Activated CD4-positive, CD25-positive, alpha-beta regulatory T cell treated with anti-CD3 and anti-CD28 coated beads, Interleukin-2, amount 50 U/mL, for 72 hours (primary cell): Measurements from ENCODE around the gene SPHKAP.
"Not testable (repeated sequence)": the region's sequence is repeated elsewhere in the genome, so short reads cannot be mapped to it uniquely, and the experiment has no call there.

Experiments
- DNase-seq: peaks from one replicate; pipeline ENCODE4 v3.0.0; 2021

SPHKAP gene, protein sequence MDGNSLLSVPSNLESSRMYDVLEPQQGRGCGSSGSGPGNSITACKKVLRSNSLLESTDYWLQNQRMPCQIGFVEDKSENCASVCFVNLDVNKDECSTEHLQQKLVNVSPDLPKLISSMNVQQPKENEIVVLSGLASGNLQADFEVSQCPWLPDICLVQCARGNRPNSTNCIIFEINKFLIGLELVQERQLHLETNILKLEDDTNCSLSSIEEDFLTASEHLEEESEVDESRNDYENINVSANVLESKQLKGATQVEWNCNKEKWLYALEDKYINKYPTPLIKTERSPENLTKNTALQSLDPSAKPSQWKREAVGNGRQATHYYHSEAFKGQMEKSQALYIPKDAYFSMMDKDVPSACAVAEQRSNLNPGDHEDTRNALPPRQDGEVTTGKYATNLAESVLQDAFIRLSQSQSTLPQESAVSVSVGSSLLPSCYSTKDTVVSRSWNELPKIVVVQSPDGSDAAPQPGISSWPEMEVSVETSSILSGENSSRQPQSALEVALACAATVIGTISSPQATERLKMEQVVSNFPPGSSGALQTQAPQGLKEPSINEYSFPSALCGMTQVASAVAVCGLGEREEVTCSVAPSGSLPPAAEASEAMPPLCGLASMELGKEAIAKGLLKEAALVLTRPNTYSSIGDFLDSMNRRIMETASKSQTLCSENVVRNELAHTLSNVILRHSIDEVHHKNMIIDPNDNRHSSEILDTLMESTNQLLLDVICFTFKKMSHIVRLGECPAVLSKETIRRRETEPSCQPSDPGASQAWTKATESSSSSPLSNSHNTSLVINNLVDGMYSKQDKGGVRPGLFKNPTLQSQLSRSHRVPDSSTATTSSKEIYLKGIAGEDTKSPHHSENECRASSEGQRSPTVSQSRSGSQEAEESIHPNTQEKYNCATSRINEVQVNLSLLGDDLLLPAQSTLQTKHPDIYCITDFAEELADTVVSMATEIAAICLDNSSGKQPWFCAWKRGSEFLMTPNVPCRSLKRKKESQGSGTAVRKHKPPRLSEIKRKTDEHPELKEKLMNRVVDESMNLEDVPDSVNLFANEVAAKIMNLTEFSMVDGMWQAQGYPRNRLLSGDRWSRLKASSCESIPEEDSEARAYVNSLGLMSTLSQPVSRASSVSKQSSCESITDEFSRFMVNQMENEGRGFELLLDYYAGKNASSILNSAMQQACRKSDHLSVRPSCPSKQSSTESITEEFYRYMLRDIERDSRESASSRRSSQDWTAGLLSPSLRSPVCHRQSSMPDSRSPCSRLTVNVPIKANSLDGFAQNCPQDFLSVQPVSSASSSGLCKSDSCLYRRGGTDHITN (N-terminal part only)

DNA sequence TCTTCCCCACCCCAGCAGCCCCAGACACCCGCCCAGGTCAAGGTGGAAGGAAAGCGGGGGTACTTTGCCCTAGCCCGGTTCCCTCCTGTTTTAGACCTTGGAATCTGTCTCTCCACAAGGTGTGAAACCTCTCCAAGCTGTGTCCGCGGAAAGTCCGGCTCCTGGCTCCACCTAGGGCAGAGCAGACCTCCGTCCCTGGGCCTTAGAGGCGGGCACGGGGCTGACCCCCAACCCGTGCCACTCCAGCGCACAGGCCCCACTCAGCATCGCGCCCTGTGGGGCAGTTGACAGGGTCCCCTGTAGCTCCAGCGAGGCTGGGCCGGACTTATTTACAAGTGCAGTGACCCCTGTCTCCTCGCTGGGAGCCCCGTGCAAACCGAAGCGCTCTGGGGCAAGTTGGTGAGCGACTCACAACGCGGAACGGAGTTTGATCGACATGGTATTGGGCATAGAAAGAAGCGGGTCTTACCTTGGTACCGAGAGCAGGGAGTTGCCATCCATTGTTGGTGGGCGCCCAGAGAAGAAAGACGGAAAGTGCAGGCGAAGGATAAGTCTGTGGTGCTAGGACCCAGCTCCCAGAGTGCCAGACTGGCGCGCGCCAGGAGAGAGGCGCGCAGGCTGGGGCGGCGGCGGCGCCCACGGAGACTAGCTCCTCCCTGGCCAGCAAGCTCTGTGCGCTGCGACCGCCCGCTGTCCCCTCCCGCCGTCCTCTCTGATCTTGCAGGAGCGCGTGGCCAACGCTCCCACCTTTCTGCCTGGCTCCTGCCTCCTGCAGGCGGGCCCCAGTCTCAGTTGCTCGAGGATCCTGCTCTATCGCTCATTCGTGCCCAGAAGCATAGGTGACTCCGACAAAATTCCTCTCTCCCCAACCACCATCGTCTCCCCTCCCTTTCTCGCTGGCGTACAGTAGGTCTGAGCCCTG, at the start of gene SPHKAP:
TSS of gene SPHKAP (minus strand) at position 590 of the 922 bp plus-strand sequence. CDS start at position 501, 89 bp downstream.
- DNase-seq = no peak

GRCh38 chr2:228227466-228227865, 46.0 kb upstream of the SPHKAP start:
- DNase-seq = no peak

GRCh38 chr2:228224410-228224809, 42.9 kb upstream of the SPHKAP start:
- DNase-seq = no peak

GRCh38 chr2:228218593-228218992, 37.1 kb upstream of the SPHKAP start:
- not testable (repeated sequence) for DNase-seq

- DNase-seq = no peak
These were observed 16.0 kb upstream of the SPHKAP start for GRCh38 chr2:228197504-228197903.

GRCh38 chr2:228180181-228181097, 1.0 kb downstream of the SPHKAP start:
- no peak for DNase-seq

DNA sequence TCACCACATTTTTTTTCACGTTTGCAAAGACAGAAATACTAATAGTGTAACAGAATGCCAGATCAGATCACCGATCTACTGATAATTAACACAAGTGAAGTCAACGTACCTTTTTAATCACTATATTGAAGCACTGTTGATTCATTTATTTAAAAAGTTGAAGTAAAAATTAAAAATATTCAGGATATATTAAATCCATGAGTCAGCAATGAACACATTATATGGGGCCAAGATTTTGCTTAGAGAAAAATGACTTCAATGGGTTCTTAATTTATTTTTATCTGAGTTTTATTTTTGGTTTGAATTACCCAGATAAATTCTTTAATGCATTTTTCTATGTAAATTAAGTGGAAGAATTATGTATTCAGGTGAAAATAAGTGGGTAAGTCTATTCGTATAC, 14.2 kb downstream of the SPHKAP start:
- no peak for DNase-seq

DNA sequence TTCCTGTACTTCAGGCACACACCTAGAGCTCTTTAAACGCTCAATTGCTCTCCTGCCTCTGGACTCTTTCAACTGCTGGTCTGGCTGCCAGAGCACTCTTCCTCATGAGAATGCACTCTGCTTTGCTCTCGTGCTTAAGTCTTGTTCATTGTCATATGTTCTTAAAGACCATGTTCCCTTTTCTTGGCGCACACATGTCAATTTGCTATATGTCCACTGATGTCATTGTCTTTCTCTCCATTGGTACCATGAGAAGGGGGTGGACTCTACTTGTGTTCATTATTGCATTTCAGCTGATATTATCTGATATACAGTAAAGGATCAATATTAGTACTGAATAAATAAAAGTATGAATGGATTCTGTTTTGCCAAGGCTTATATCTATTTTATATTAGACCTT, 16.8 kb downstream of the SPHKAP start:
- DNase-seq = no peak

GRCh38 chr2:228157841-228158240, 23.6 kb downstream of the SPHKAP start:
- no peak for DNase-seq

GRCh38 chr2:228144961-228145360, 36.5 kb downstream of the SPHKAP start:
- DNase-seq = no peak

GRCh38 chr2:228140934-228141528, 40.5 kb downstream of the SPHKAP start:
- DNase-seq = no peak

DNA sequence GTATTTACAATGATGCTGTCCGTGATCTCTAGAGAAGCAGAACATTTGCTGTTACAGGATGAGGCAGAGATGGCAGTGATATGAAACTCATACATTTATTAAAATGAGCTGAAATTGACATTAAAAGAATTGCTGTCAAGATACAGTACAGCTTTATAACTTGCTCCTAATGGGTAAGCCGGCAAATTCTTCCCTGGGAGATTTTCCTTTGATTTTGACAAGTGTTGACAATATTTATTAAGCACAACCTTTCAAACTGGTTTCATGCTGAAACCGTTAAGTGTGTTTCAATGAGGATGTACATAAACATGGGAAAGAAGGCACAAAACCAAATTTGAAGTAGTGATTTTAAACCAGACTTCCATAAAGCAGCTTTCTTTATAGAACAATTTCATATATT, 45.5 kb downstream of the SPHKAP start:
- no peak for DNase-seq

DNA sequence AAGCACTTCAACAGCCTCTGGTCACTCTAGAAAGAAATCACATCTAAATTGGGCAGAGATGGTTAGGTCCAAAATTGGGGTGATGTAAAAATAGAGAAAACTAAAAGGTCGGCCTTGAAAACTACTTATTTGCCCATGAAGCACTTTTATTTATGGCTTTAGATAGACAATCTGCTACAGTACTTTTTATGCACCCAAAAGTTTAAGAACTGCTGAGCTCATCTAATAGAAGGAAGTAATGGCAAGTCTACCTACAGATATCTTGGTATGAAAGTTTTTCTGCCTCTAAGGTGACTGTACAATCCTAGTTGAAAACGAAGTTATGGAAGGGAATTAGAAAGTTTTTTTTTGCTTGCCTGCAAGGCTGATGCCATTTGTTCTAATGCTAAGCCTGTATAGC, 46.2 kb downstream of the SPHKAP start:
- DNase-seq = no peak

- DNase-seq = no peak
These were observed 49.7 kb downstream of the SPHKAP start for GRCh38 chr2:228131833-228132232.

DNA sequence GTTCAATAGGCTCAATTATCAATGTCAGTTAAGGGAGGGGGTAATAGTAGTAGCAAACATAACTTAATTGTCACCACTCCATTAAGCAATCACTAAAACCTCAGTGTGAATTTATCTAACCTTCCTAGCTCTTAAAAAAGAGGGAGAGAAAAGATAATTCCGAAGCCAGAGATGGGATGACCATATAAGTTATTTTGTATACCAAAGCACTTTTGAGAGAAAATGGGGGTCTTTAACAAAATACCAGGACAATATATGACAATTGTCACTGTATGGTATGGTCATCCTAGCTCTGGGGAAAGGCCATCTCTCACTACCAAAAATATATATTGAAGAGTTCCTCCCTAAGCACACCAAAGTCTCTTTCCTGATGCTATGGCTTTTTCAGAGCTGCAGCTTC, 55.1 kb downstream of the SPHKAP start:
- no peak for DNase-seq

GRCh38 chr2:228118940-228119339, 62.5 kb downstream of the SPHKAP start:
- no peak for DNase-seq

- DNase-seq = no peak
These were observed 73.6 kb downstream of the SPHKAP start for GRCh38 chr2:228107846-228108245.

GRCh38 chr2:228105526-228106250, 75.8 kb downstream of the SPHKAP start:
- no peak for DNase-seq

DNA sequence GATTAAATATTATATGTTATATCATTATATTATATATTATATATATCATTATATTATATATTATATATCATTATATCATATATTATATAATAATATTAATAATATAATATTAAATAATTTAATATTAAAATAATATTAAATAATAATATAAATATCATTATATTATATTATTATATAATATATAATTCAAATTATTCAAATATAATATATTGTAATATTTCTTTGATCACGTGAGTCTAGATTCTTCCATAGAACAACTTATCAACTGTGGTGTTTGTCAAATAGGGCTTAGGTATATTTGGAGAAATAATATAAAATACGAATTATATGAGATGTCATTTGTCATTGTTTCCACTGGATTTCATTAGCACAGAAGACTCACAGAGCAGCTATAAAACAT, 77.3 kb downstream of the SPHKAP start:
- DNase-seq = no peak

- no peak for DNase-seq
These were observed 78.1 kb downstream of the SPHKAP start for GRCh38 chr2:228103379-228103778.
